HepG2 (cell line): Measurements from ENCODE around the gene CLDN11. TPM values are rescaled to one million over a fixed set of nuclear protein-coding genes. Genes with fewer than 3 reads are reported as not detected.
A peak's percentile ranks its signal among the peaks of the same experiment; 100 is the strongest.

Source experiments
- BRF2 ChIP-seq: sonication (generic); formaldehyde crosslinking; IDR thresholded peaks from 2 replicates; pipeline ENCODE4 v1.8.1; 2022; ENCODE audit warnings: mild to moderate bottlenecking, missing genetic modification reagents
- CHCHD3 ChIP-seq: sonication (generic); formaldehyde crosslinking; IDR thresholded peaks from 2 replicates; pipeline ENCODE4 v1.8.0; 2022; ENCODE audit warnings: mild to moderate bottlenecking, missing genetic modification reagents, moderate library complexity
- FUBP1 ChIP-seq: sonication (generic); formaldehyde crosslinking; IDR thresholded peaks from 2 replicates; pipeline ENCODE4 v1.5.1; 2020; ENCODE audit warnings: missing genetic modification reagents, mild to moderate bottlenecking, borderline replicate concordance
- HMGXB4 ChIP-seq, 2 experiments: sonication (generic) in 1 of 2; formaldehyde crosslinking in 1 of 2; IDR thresholded peaks; 2 replicates each; pipeline versions ENCODE4 v1.4.0 to v1.6.1; 2018 to 2020; ENCODE audit warnings: missing genetic modification reagents in 2 of 2, borderline replicate concordance in 1 of 2, low read depth in 1 of 2, mild to moderate bottlenecking in 1 of 2, missing biosample characterization in 1 of 2
- MIXL1 ChIP-seq: IDR thresholded peaks from 2 replicates; pipeline ENCODE4 v1.6.1; 2016
- NFKBIZ ChIP-seq: IDR thresholded peaks from 2 replicates; pipeline ENCODE4 v1.6.1; 2018; ENCODE audit warnings: missing genetic modification reagents, missing compliant biosample characterization
- PATZ1 ChIP-seq: sonication (generic); formaldehyde crosslinking; IDR thresholded peaks from 2 replicates; pipeline ENCODE4 v1.4.0; 2020; ENCODE audit warnings: missing genetic modification reagents
- PRDM10 ChIP-seq: sonication (generic); formaldehyde crosslinking; IDR thresholded peaks from 2 replicates; pipeline ENCODE4 v1.4.0; 2020; ENCODE audit warnings: low read depth, missing genetic modification reagents
- SPEN ChIP-seq: sonication (generic); formaldehyde crosslinking; IDR thresholded peaks from 2 replicates; pipeline ENCODE4 v1.5.1; 2020; ENCODE audit warnings: low read depth, mild to moderate bottlenecking, missing genetic modification reagents
- SRSF9 ChIP-seq: fragments of 200-400 bp; formaldehyde crosslinking; IDR thresholded peaks from 2 replicates; pipeline ENCODE4 v1.6.1; 2018; ENCODE audit warnings: borderline replicate concordance, mild to moderate bottlenecking, low read depth, low read length; ENCODE audit not compliant: insufficient read depth, poor library complexity, severe bottlenecking
- ZNF260 ChIP-seq: sonication (generic); formaldehyde crosslinking; IDR thresholded peaks from 2 replicates; pipeline ENCODE4 v1.4.0; 2020; ENCODE audit warnings: missing genetic modification reagents, low read depth, mild to moderate bottlenecking, borderline replicate concordance
- ZSCAN25 ChIP-seq: sonication (generic); formaldehyde crosslinking; IDR thresholded peaks from 2 replicates; pipeline ENCODE4 v1.8.0; 2022; ENCODE audit warnings: mild to moderate bottlenecking, missing genetic modification reagents
- ZUFSP ChIP-seq: sonication (generic); formaldehyde crosslinking; IDR thresholded peaks from 2 replicates; pipeline ENCODE4 v1.9.0; 2021; ENCODE audit warnings: missing genetic modification reagents, mild to moderate bottlenecking, borderline replicate concordance
- polyA plus RNA-seq, 8 experiments: library from polyadenylated mRNA; depleted of rRNA in 3 of 8; stranded (reverse) in 7 of 8; unstranded in 1 of 8; fragments of >200 nt; fragmentation: Illumina TruSeq in 4 of 8; extraction: Trizol in 4 of 8; gene quantifications; 2 replicates each; pipeline versions ENCODE4 v1.2.1 to v1.2.3, GENCODE V29; 2011 to 2016; ENCODE audit warnings: low read depth in 4 of 8, missing spikeins in 1 of 8, mixed read lengths in 1 of 8; ENCODE audit not compliant: insufficient read depth in 1 of 8
- total RNA-seq, 5 experiments: library from RNA; depleted of rRNA; stranded (reverse); fragments of >200 nt; fragmentation: Illumina TruSeq; extraction: Trizol; gene quantifications; 2 replicates each; pipeline ENCODE4 v1.2.3, GENCODE V29; 2016; ENCODE audit warnings: low read depth in 1 of 5

Gene CLDN11
- total and polyA plus RNA-seq, 2 of the 13 experiments (the other 11 are each of a cell fraction or from before 2014, with no cell fraction given): 4.2 to 4.9 TPM

- TF ChIP-seq HMGXB4 (CRISPR knock-in tag; IDR thresholded peaks at IDR 0.05; ENCODE audit: borderline replicate concordance in 1 of 2, low read depth in 1 of 2) (peak in 1 of 2 experiments; percentile 52; a peak in 1 of 4 replicates), ZUFSP (CRISPR knock-in tag) (no peak), PATZ1 (CRISPR knock-in tag) (0 out of 2 replicates have a peak, but pooled peaks have one; percentile 68), PRDM10 (CRISPR knock-in tag) (no peak), SRSF9 (no peak), ZNF260 (CRISPR knock-in tag) (no peak), BRF2 (no peak; the same call in 1 of the 2 replicates), ZSCAN25 (0 out of 2 replicates have a peak, but pooled peaks have one; percentile 48), FUBP1 (CRISPR knock-in tag) (no peak), NFKBIZ (CRISPR knock-in tag) (no peak), SPEN (CRISPR knock-in tag) (peak; percentile 51; the same call in 1 of the 2 replicates), CHCHD3 (CRISPR knock-in tag) (no peak), MIXL1 (CRISPR knock-in tag) (peak; percentile 36; the same call in 1 of the 2 replicates)
These were observed 7.0 kb downstream of the CLDN11 start (continued) for GRCh38 chr3:170425491-170426239.
